OCI-LY3 (cell line): ENCODE results near the gene DDX19B.

ENCODE experiments used
- CTCF ChIP-seq: fragments of 200-600, 300-600 bp; sonication (generic); IDR thresholded peaks from 2 replicates; pipeline ENCODE4 v1.5.1; 2014; ENCODE audit warnings: antibody characterized with exemption, low read length, low read depth
- EZH2phosphoT487 ChIP-seq: fragments of 200-600 bp; shearing (Covaris generic); IDR thresholded peaks from 2 replicates; pipeline ENCODE4 v1.6.1; 2018; ENCODE audit warnings: antibody characterized with exemption, mixed run types, low read depth

- TF ChIP-seq CTCF (no peak), EZH2phosphoT487 (no peak)
Measured at GRCh38 chr16:70302745-70303144, 3.8 kb downstream of the DDX19B start.
